K562 (cell line): ENCODE data around the gene FOSL1. TPM values are rescaled to one million over a fixed set of nuclear protein-coding genes. Genes with fewer than 3 reads are reported as not detected.

Source experiments
- ARID2 ChIP-seq: fragments of 450-650 bp; IDR thresholded peaks from 2 replicates; pipeline ENCODE4 v1.6.1; 2017; ENCODE audit warnings: antibody characterized with exemption, mild to moderate bottlenecking
- ETS2 ChIP-seq: IDR thresholded peaks from 2 replicates; pipeline ENCODE4 v1.6.1; 2016; ENCODE audit warnings: borderline replicate concordance, missing genetic modification characterization, mild to moderate bottlenecking, moderate library complexity, missing compliant biosample characterization; ENCODE audit not compliant: poor library complexity, severe bottlenecking
- JUND ChIP-seq, 2 experiments: IDR thresholded peaks; 2 replicates in 1 of 2; 3 replicates in 1 of 2; pipeline ENCODE4 v1.6.1; 2011; ENCODE audit warnings: borderline replicate concordance in 2 of 2, low read depth in 2 of 2, low read length in 2 of 2, improper control_type of control experiment in 1 of 2, missing biosample characterization in 1 of 2, missing genetic modification characterization in 1 of 2, missing genetic modification reagents in 1 of 2
- NRF1 ChIP-seq, 2 experiments: fragments of 450-650 bp; IDR thresholded peaks in 1 of 2; conservative IDR thresholded peaks in 1 of 2; 2 replicates each; pipeline ENCODE4 v1.6.1; 2014; ENCODE audit warnings: mild to moderate bottlenecking in 2 of 2
- TEAD1 ChIP-seq, 2 experiments: fragments of 450-650 bp in 1 of 2; sonication (generic) in 1 of 2; formaldehyde crosslinking; IDR thresholded peaks; 2 replicates each; pipeline versions ENCODE4 v1.4.0 to v1.8.0; 2020 to 2022; ENCODE audit warnings: mild to moderate bottlenecking in 2 of 2, missing genetic modification reagents in 1 of 2
- U2AF1 ChIP-seq: fragments of 200-400 bp; formaldehyde crosslinking; optimal IDR thresholded peaks from 2 replicates; pipeline ENCODE3; 2017; ENCODE audit warnings: mild to moderate bottlenecking, low read depth, low read length, moderate library complexity
- ZBTB40 ChIP-seq, 2 experiments: fragments of 450-650 bp in 1 of 2; sonication (generic) in 1 of 2; formaldehyde crosslinking in 1 of 2; IDR thresholded peaks; 2 replicates each; pipeline versions ENCODE4 v1.7.1 to v1.9.0; 2016 to 2022; ENCODE audit warnings: inconsistent platforms in 1 of 2, mild to moderate bottlenecking in 1 of 2, missing genetic modification reagents in 1 of 2
- ZBTB7A ChIP-seq: IDR thresholded peaks from 2 replicates; pipeline ENCODE4 v1.6.1; 2011; ENCODE audit warnings: low read depth, mild to moderate bottlenecking, low read length, moderate library complexity, borderline replicate concordance; ENCODE audit not compliant: control insufficient read depth
- ZFX ChIP-seq: sonication (generic); formaldehyde crosslinking; IDR thresholded peaks from 2 replicates; pipeline ENCODE4 v1.8.0; 2022; ENCODE audit warnings: mild to moderate bottlenecking, missing genetic modification reagents, moderate library complexity
- ZNF75A ChIP-seq: fragments of 450-650 bp; formaldehyde crosslinking; IDR thresholded peaks from 2 replicates; pipeline ENCODE4 v1.4.0; 2020; ENCODE audit warnings: mild to moderate bottlenecking
- ZNF77 ChIP-seq: fragments of 250-450 bp; sonication (Bioruptor Pico); IDR thresholded peaks from 2 replicates; pipeline ENCODE4 v1.5.0; 2020
- polyA plus RNA-seq, 8 experiments: library from polyadenylated mRNA; depleted of rRNA in 4 of 8; stranded (reverse) in 5 of 8; unstranded in 3 of 8; fragments of >200 nt; fragmentation: Nextera tagmentation in 2 of 8; fragmentation: Illumina TruSeq in 1 of 8; extraction: Ambion mirVana in 2 of 8; extraction: Trizol in 1 of 8; gene quantifications; 2 replicates each; pipeline versions ENCODE4 v1.2.1 to v1.2.3, GENCODE V29; 2011 to 2014; ENCODE audit warnings: inconsistent platforms in 1 of 8, missing spikeins in 1 of 8
- total RNA-seq, 7 experiments: library from RNA; depleted of rRNA in 6 of 7; stranded (reverse); fragments of >200 nt in 6 of 7; fragmentation: Illumina TruSeq in 2 of 7; extraction: Trizol in 2 of 7; gene quantifications; 2 replicates each; pipeline versions ENCODE4 v1.2.1 to v1.2.3, GENCODE V29; 2011 to 2021; ENCODE audit warnings: low replicate concordance in 1 of 7
- TF ChIP-seq, protein P1 (sequence below): sonication (generic); formaldehyde crosslinking; IDR thresholded peaks from 2 replicates; pipeline ENCODE4 v1.8.1; 2023; ENCODE audit warnings: mild to moderate bottlenecking, missing genetic modification reagents
- TF ChIP-seq, protein P2 (sequence below): fragments of 450-650 bp; formaldehyde crosslinking; IDR thresholded peaks from 2 replicates; pipeline ENCODE4 v1.4.0; 2020; ENCODE audit warnings: mild to moderate bottlenecking

FOSL1 gene
- total and polyA plus RNA-seq, 9 of the 15 experiments (the other 6 are each of a cell fraction or from before 2014, with no cell fraction given), result 3.5 to 39.6 (median 10.0) TPM

GRCh38 chr11:65899356-65900124 is 648 bp downstream of the FOSL1 start (continued):
- no peak for TF ChIP-seq ZBTB40 (IDR thresholded peaks at IDR 0.05)
- no peak; the same call in 1 of the 2 replicates for TF ChIP-seq ZBTB40 (CRISPR knock-in tag; IDR thresholded peaks at IDR 0.05)
- peak; percentile 96 for TF ChIP-seq ZBTB7A
- TF ChIP-seq ZNF75A (CRISPR knock-in tag), result no peak
- peak; percentile 53 for TF ChIP-seq ZFX (CRISPR knock-in tag)
- peak; percentile 99 for TF ChIP-seq U2AF1
- TF ChIP-seq, protein P1, sequence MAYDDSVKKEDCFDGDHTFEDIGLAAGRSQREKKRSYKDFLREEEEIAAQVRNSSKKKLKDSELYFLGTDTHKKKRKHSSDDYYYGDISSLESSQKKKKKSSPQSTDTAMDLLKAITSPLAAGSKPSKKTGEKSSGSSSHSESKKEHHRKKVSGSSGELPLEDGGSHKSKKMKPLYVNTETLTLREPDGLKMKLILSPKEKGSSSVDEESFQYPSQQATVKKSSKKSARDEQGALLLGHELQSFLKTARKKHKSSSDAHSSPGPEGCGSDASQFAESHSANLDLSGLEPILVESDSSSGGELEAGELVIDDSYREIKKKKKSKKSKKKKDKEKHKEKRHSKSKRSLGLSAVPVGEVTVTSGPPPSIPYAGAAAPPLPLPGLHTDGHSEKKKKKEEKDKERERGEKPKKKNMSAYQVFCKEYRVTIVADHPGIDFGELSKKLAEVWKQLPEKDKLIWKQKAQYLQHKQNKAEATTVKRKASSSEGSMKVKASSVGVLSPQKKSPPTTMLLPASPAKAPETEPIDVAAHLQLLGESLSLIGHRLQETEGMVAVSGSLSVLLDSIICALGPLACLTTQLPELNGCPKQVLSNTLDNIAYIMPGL, result no peak
- TF ChIP-seq TEAD1 (CRISPR knock-in tag; IDR thresholded peaks at IDR 0.05), result peak; percentile 37 to 64; a peak in 1 of 4 replicates
- TF ChIP-seq ETS2 (tag), result no peak
- TF ChIP-seq, protein P2, sequence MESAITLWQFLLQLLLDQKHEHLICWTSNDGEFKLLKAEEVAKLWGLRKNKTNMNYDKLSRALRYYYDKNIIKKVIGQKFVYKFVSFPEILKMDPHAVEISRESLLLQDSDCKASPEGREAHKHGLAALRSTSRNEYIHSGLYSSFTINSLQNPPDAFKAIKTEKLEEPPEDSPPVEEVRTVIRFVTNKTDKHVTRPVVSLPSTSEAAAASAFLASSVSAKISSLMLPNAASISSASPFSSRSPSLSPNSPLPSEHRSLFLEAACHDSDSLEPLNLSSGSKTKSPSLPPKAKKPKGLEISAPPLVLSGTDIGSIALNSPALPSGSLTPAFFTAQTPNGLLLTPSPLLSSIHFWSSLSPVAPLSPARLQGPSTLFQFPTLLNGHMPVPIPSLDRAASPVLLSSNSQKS (CRISPR knock-in tag), result no peak
- TF ChIP-seq JUND (IDR thresholded peaks at IDR 0.05; ENCODE audit: borderline replicate concordance, low read depth, low read length), result peak; percentile 97
- peak; percentile 93; the same call in 1 of the 3 replicates for TF ChIP-seq JUND (tag; IDR thresholded peaks at IDR 0.05; ENCODE audit: borderline replicate concordance, low read depth, low read length)
- TF ChIP-seq NRF1 (conservative IDR thresholded peaks at IDR 0.05 in 1 of 2, IDR thresholded peaks at IDR 0.05 in 1 of 2), result peak in 1 of 2 experiments; percentile 35; a peak in 1 of 4 replicates
- no peak for TF ChIP-seq ARID2
- TF ChIP-seq ZNF77 (CRISPR knock-in tag), result no peak
